Thyroid gland (tissue), 4 donors: ENCODE results near the gene MEDAG. TPM values are rescaled to one million over a fixed set of nuclear protein-coding genes. Genes with fewer than 3 reads are reported as not detected.

Experiments
- DNase-seq, 2 donors: peaks; one replicate each; pipeline ENCODE4 v3.0.0-alpha.2; 2019
- H3K27ac ChIP-seq, 3 donors: fragments of 200-600 bp; sonication (generic); 1 replicate in 2 of 3; 2 replicates in 1 of 3; pipeline ENCODE4 v1.5.1; 2016 to 2019; ENCODE audit warnings: mild to moderate bottlenecking in 1 of 3, moderate library complexity in 1 of 3
- H3K27me3 ChIP-seq: fragments of 200-600 bp; sonication (generic); one replicate; pipeline ENCODE4 v1.5.1; 2019
- H3K36me3 ChIP-seq, 2 donors: fragments of 200-600 bp; sonication (generic); one replicate each; pipeline ENCODE4 v1.5.1; 2016 to 2019
- H3K4me1 ChIP-seq, 2 donors: fragments of 200-600 bp; sonication (generic); one replicate each; pipeline ENCODE4 v1.5.1; 2017 to 2019
- H3K4me3 ChIP-seq, 3 donors: fragments of 200-600 bp; sonication (generic); replicated peaks in 1 of 3; 1 replicate in 2 of 3; 2 replicates in 1 of 3; pipeline ENCODE4 v1.5.1; 2016; ENCODE audit warnings: mild to moderate bottlenecking in 1 of 3
- H3K9me3 ChIP-seq: fragments of 200-600 bp; sonication (generic); one replicate; pipeline ENCODE4 v1.5.1; 2017
- POLR2A ChIP-seq, 2 donors: fragments of 450-650 bp; IDR thresholded peaks; one replicate each; pipeline ENCODE4 v1.6.1; 2017; ENCODE audit warnings: antibody characterized with exemption in 2 of 2, mild to moderate bottlenecking in 2 of 2, moderate library complexity in 1 of 2
- WGBS, 2 donors: methylation state at CpG; one replicate each; pipeline ENCODE4 v1.1.5; 2017; 5-methylcytosine and 5-hydroxymethylcytosine counted together
- intact Hi-C: fragments of 100-400 bp; cut with DNase I; formaldehyde crosslinking; loops from one replicate; pipeline ENCODE4 v1.15.1; 2023
- total RNA-seq, 4 donors: library from RNA; depleted of rRNA; stranded (reverse); fragments of >200 nt; gene quantifications; one replicate each; pipeline ENCODE4 v1.2.3, GENCODE V29; 2016
- TF ChIP-seq, protein P1 (sequence below), 6 experiments: fragments of 200-600 bp in 3 of 6; fragments of 450-650 bp in 3 of 6; sonication (generic) in 3 of 6; IDR thresholded peaks; one replicate each; pipeline ENCODE4 v1.5.1; 2016 to 2019; ENCODE audit warnings: antibody characterized with exemption in 6 of 6, mild to moderate bottlenecking in 2 of 6, inconsistent platforms in 1 of 6, moderate library complexity in 1 of 6

MEDAG gene
- total RNA-seq, 4 donors from 2014 or later: 15.2 to 99.7 (median 46.0) TPM

DNA sequence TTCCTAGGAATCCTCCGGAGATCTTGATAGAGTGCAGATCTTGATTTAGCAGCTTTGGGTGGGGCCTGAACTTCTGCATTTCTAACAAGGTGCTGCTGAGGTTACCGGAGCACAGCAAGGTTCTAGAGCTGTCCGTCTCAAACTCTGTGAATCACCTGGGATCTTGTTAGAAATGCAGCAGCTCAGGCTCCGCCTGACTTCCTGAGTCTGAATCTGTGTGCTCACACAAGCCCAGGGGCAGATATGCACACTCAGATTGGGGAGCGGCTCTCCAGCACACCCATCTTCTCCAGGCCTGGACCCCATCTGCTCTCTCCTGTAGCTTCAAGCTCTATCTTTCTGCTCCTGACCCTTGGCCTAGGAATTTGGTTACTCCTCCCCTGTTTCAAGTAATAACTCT, 22.9 kb downstream of the MEDAG start:
- TF ChIP-seq, protein P1, sequence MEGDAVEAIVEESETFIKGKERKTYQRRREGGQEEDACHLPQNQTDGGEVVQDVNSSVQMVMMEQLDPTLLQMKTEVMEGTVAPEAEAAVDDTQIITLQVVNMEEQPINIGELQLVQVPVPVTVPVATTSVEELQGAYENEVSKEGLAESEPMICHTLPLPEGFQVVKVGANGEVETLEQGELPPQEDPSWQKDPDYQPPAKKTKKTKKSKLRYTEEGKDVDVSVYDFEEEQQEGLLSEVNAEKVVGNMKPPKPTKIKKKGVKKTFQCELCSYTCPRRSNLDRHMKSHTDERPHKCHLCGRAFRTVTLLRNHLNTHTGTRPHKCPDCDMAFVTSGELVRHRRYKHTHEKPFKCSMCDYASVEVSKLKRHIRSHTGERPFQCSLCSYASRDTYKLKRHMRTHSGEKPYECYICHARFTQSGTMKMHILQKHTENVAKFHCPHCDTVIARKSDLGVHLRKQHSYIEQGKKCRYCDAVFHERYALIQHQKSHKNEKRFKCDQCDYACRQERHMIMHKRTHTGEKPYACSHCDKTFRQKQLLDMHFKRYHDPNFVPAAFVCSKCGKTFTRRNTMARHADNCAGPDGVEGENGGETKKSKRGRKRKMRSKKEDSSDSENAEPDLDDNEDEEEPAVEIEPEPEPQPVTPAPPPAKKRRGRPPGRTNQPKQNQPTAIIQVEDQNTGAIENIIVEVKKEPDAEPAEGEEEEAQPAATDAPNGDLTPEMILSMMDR (IDR thresholded peaks at IDR 0.05): no peak
- no peak for TF ChIP-seq POLR2A (IDR thresholded peaks at IDR 0.05)
- Histone ChIP-seq H3K4me3 (no peak overlapping the region), H3K36me3 (no peaks in the 10 kb centered on the region), H3K27me3 (no peaks in the 10 kb centered on the region), H3K4me1 (no peaks in the 10 kb centered on the region), H3K9me3 (no peaks in the 10 kb centered on the region), H3K27ac (no peak overlapping the region)
- 84 to 86% methylated on average over 5 of the region's 5 CpGs for WGBS, 2 donors
- DNase-seq: no peak
- intact Hi-C loops: no loop called here

DNA sequence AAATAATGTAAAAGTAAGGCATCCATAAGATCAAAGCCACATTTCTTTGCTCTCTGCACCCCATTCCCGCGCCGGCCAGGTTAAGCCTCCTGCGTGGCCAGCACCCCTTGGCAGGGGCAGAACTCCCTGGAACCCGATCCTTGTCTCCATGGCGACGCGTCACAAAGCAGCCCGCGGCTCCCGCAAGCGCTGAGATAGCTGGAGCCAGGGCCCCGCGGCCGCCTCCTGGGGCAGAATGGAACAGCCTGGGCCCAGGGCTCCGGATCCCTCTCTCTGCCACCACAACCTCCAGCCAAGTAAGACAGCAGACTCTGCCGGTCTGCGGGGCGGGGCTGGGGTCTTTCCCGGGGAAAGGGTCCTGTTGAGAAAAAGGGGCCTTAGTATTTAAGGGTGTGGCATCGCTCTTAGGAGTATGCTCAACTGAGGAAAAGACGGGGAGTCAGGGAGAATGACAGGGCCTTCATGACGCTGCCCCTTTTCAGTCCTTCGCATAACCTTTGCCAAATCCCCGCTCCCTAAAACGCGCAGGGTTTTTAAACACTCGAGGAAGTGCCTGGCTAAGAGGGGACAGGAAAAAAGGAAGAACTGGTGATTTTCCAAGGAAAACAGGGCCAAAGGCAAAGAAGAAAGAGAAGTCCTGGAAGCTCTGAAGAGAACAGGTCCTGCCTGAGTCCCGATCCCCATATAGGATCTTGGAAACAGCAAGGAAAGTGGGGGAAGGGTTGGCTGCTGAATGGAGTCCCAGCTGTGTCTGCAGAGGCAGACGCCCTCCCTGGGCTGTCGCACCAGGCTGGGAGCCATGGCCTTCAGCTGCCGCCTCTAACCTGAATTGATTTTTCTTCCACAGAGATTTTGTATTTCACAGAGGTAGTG, 26.6 kb downstream of the MEDAG start, which contains the start of gene TEX26:
Gene TEX26, plus strand, starts transcription at position 176 of the 873 bp plus-strand sequence. Its CDS starts 60 bp downstream, at position 236.
- no peaks in the 10 kb centered on the region for H3K36me3 ChIP-seq
- DNase-seq: no peak
- no peaks in the 10 kb centered on the region for H3K9me3 ChIP-seq
- H3K4me1 ChIP-seq: no peaks in the 10 kb centered on the region
- TF ChIP-seq, protein P1 (IDR thresholded peaks at IDR 0.05): no peak
- no peak for TF ChIP-seq POLR2A (IDR thresholded peaks at IDR 0.05)
- intact Hi-C loops: no loop called here
- 28 to 39% methylated on average over 25 to 32 of the region's 32 CpGs for WGBS, 2 donors
- H3K4me3 ChIP-seq: no peak within 1 kb of the TSS
- no peak within 1 kb of the TSS for H3K27ac ChIP-seq
- H3K27me3 ChIP-seq: no peaks in the 10 kb centered on the region

DNA sequence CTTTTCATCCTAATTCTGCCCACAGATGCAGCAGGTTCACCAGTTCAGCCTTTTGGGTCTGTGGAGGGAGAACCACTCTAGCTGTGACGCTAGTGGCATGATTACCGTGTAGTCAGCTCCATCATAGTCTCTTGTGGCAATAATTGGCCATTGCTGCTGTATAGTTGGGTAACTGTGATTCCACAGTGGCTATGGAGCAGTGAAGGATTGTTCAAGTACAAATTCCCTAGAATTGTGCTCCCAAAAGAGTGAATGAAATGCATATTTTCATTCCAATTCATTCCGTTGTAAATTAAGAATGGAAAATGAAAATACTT, 27.2 kb downstream of the MEDAG start:
- no peak for DNase-seq
- Histone ChIP-seq H3K36me3 (no peaks in the 10 kb centered on the region), H3K4me3 (no peak overlapping the region), H3K4me1 (no peaks in the 10 kb centered on the region), H3K9me3 (no peaks in the 10 kb centered on the region), H3K27ac (no peak overlapping the region), H3K27me3 (no peaks in the 10 kb centered on the region)
- TF ChIP-seq POLR2A (IDR thresholded peaks at IDR 0.05): no peak
- TF ChIP-seq, protein P1 (IDR thresholded peaks at IDR 0.05): no peak
- intact Hi-C loops: no loop called here
- 81 to 88% methylated on average over 3 of the region's 3 CpGs for WGBS, 2 donors

DNA sequence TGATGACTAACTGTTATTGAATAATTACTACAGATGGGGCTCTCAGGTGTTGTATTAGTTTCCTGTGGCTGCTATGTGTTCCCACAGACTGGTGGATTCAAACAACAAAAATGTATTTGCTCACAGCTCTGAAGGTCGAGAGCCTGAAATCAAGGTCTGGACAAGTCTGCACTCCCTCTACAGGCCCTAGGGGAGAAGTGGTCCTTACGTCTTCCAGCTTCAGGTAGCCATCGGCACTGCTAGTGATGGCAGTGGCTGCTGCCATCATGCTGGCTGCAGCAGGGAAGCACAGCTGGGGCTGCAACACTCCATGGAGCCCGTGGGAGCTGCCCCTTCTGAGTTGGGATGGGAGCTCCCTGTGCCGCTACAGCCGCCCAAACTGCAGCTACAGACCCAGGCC, 28.3 kb downstream of the MEDAG start:
- no peak for DNase-seq
- 68 to 81% methylated on average over 2 to 3 of the region's 6 CpGs for WGBS, 2 donors
- intact Hi-C loops: no loop called here

DNA sequence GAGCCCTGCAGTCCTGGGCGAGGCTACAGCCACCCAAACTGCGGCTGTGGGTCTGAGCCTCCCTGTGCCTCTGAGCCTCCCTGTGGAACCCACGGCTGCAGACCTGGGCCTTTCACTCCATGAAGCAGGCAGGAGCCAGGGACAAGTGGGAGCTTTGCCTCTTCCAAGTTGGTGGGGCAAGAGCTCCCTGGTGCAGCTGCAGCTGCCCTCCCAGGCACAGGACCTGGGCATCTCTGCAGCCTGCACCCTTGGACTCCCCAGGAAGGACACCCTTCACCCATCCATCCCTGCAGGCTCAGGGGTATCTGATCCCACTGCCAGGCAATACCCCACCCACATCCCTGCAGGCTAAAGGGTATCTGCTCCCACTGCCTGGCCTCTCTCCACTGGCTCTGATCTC, 28.7 kb downstream of the MEDAG start:
- no peaks in the 10 kb centered on the region for H3K27me3 ChIP-seq
- TF ChIP-seq, protein P1 (IDR thresholded peaks at IDR 0.05): no peak
- no peak for TF ChIP-seq POLR2A (IDR thresholded peaks at IDR 0.05)
- intact Hi-C loops: no loop called here
- no peaks in the 10 kb centered on the region for H3K36me3 ChIP-seq
- no peak overlapping the region for H3K27ac ChIP-seq
- H3K4me1 ChIP-seq: no peaks in the 10 kb centered on the region
- no peak for DNase-seq
- H3K9me3 ChIP-seq: no peaks in the 10 kb centered on the region
- no peak overlapping the region for H3K4me3 ChIP-seq
- 80% methylated on average over 1 of the region's 3 CpGs; no CpG with 5 or more reads in 1 of the 2 donors for WGBS, 2 donors

More for the DNA sequence above, 28.3 kb downstream of the MEDAG start:
- Histone ChIP-seq H3K36me3 (no peaks in the 10 kb centered on the region), H3K4me1 (no peaks in the 10 kb centered on the region), H3K9me3 (no peaks in the 10 kb centered on the region), H3K27me3 (no peaks in the 10 kb centered on the region), H3K4me3 (no peak overlapping the region), H3K27ac (no peak overlapping the region)
- TF ChIP-seq, protein P1 (IDR thresholded peaks at IDR 0.05): no peak
- TF ChIP-seq POLR2A (IDR thresholded peaks at IDR 0.05): no peak
